ENCODE results near the gene MYO1E. TPM values are rescaled to one million over a fixed set of nuclear protein-coding genes. Genes with fewer than 3 reads are reported as not detected.

MYO1E gene
- total and polyA plus RNA-seq, 2 of the 8 experiments (the other 6 are each of a cell fraction or from before 2014, with no cell fraction given), result 19.6 to 142 TPM

DNA sequence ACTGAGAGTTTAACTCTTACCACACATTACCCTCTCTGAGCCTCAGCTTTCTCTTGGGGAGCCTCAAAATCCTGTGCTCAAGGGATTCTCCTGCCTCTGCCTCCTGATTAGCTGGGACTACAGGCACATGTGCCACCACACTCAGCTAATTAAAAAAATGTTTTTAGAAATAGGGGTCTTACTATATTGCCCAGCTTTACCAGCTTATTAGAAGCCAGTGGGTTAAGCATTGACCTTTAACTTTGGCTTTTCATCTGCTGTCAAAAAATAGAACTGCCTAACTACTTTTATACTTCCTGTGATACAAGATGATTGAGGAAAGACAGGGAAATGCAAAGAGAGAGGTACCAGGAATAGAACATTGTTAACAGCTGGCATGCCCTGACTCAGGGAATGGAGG is 27.3 kb downstream of the MYO1E start:
- no peak overlapping the region for H2BK120ac ChIP-seq (replicated peaks; ENCODE audit: low read depth, low read length)
- no peak overlapping the region for H3K23ac ChIP-seq (ENCODE audit: insufficient read length)
- H3K14ac ChIP-seq (ENCODE audit: insufficient read length), result no peak overlapping the region
- H3K36me3 ChIP-seq (ENCODE audit: control insufficient read depth in 2 of 4, insufficient read depth in 4 of 4, low read length in 3 of 4), result no peaks in the 10 kb centered on the region
- H3K56ac ChIP-seq (replicated peaks; ENCODE audit: insufficient read length, low read depth, low read length), result no peak overlapping the region
- H2AK5ac ChIP-seq (ENCODE audit: low read depth, low read length), result no peak overlapping the region
- peaks cover 6 to 16% (median 9%) of the 10 kb centered on the region in 4 experiments for H3K4me1 ChIP-seq (replicated peaks in 1 of 4; ENCODE audit: control insufficient read depth in 3 of 4, insufficient read depth in 4 of 4, low read length in 3 of 4)
- peaks cover 10% of the 10 kb centered on the region; the same call in 1 of the 2 replicates for H3K79me1 ChIP-seq (ENCODE audit: low read depth, low read length)
- H2AFZ ChIP-seq (ENCODE audit: low read length), result no peak overlapping the region
- no peak overlapping the region for H3K27ac ChIP-seq (ENCODE audit: low read depth, low read length)
- H3K27me3 ChIP-seq (replicated peaks in 1 of 4; ENCODE audit: control insufficient read depth in 3 of 4, extremely low read depth in 1 of 4, insufficient read depth in 3 of 4, low read length in 3 of 4), result no peaks in the 10 kb centered on the region
- H2BK20ac ChIP-seq (ENCODE audit: low read length), result no peak overlapping the region
- no peak overlapping the region for H3K18ac ChIP-seq (ENCODE audit: extremely low read depth, low read length)
- H3K9me3 ChIP-seq (ENCODE audit: insufficient read depth in 2 of 2, low read depth in 1 of 2, low read length in 1 of 2), result no peaks in the 10 kb centered on the region
- H4K5ac ChIP-seq (ENCODE audit: insufficient read length, low read depth, low read length), result no peak overlapping the region
- no peak overlapping the region for H3K4me2 ChIP-seq (ENCODE audit: insufficient read depth in 1 of 2, low read depth in 2 of 2, low read length in 2 of 2)
- no peak overlapping the region for H2BK5ac ChIP-seq (ENCODE audit: low read depth, low read length)
- CTCF ChIA-PET (ENCODE audit: partially characterized antibody), result interaction anchor here (1.1 kb wide), 1 partner anchor 15 kb away, joined by 8 read pairs; no protein-coding TSS in a partner anchor
- no peak overlapping the region for H4K91ac ChIP-seq (replicated peaks; ENCODE audit: insufficient read length, low read length)
- H3K4me3 ChIP-seq (ENCODE audit: extremely low read depth in 1 of 4, insufficient read depth in 2 of 4, low read depth in 3 of 4, low read length in 4 of 4), result no peak overlapping the region
- no peaks in the 10 kb centered on the region for H3K23me2 ChIP-seq (ENCODE audit: low read depth, low read length)
- FAIRE-seq, result no peak
- no peak overlapping the region for H3K9ac ChIP-seq (replicated peaks in 1 of 4; ENCODE audit: extremely low read depth in 1 of 4, low read depth in 3 of 4, low read length in 3 of 4)
- H3K4ac ChIP-seq (replicated peaks; ENCODE audit: insufficient read length, low read depth, low read length), result no peak overlapping the region
- POLR2A ChIA-PET (ENCODE audit: partially characterized antibody), result interaction anchor here (2.3 kb wide), 1 partner anchor 9 kb away, joined by 9 read pairs; no protein-coding TSS in a partner anchor
- H4K20me1 ChIP-seq (replicated peaks in 1 of 2; ENCODE audit: control insufficient read depth in 1 of 2, insufficient read depth in 2 of 2, low read length in 2 of 2), result no peaks in the 10 kb centered on the region
- no peak overlapping the region for H2BK12ac ChIP-seq (ENCODE audit: low read depth, low read length)
- DNase-seq (ENCODE audit: low read depth in 1 of 2, low spot score in 2 of 2), result no peak
- no peak overlapping the region for H2BK15ac ChIP-seq (ENCODE audit: low read length)
- no peak overlapping the region for H4K8ac ChIP-seq (ENCODE audit: extremely low read depth, insufficient read depth, low read length)
- H3K79me2 ChIP-seq (ENCODE audit: control insufficient read depth in 1 of 2, insufficient read depth in 2 of 2, low read length in 2 of 2), result peaks cover 0 to 72% of the 10 kb centered on the region in 2 experiments
- TF ChIP-seq NRF1 (IDR thresholded peaks at IDR 0.05; ENCODE audit: low read depth, low read length) (no peak), CTBP2 (IDR thresholded peaks at IDR 0.05; ENCODE audit: borderline replicate concordance, insufficient read depth, insufficient read length, low read length) (no peak), TAF7 (optimal IDR thresholded peaks at IDR 0.05; ENCODE audit: borderline replicate concordance, low read depth, low read length) (no peak), CREB1 (IDR thresholded peaks at IDR 0.05) (no peak), ATF3 (IDR thresholded peaks at IDR 0.05; ENCODE audit: insufficient read depth, low read depth, low read length) (no peak), TEAD4 (IDR thresholded peaks at IDR 0.05; ENCODE audit: low read depth, low read length) (no peak), RXRA (IDR thresholded peaks at IDR 0.05; ENCODE audit: insufficient read depth, low read depth, low read length) (no peak), MAX (IDR thresholded peaks at IDR 0.05) (no peak), USF2 (IDR thresholded peaks at IDR 0.05; ENCODE audit: low read length) (no peak)
- TF ChIP-seq, protein P1, sequence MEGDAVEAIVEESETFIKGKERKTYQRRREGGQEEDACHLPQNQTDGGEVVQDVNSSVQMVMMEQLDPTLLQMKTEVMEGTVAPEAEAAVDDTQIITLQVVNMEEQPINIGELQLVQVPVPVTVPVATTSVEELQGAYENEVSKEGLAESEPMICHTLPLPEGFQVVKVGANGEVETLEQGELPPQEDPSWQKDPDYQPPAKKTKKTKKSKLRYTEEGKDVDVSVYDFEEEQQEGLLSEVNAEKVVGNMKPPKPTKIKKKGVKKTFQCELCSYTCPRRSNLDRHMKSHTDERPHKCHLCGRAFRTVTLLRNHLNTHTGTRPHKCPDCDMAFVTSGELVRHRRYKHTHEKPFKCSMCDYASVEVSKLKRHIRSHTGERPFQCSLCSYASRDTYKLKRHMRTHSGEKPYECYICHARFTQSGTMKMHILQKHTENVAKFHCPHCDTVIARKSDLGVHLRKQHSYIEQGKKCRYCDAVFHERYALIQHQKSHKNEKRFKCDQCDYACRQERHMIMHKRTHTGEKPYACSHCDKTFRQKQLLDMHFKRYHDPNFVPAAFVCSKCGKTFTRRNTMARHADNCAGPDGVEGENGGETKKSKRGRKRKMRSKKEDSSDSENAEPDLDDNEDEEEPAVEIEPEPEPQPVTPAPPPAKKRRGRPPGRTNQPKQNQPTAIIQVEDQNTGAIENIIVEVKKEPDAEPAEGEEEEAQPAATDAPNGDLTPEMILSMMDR (IDR thresholded peaks at IDR 0.05; ENCODE audit: control extremely low read depth in 1 of 3, insufficient read depth in 1 of 3, low read depth in 1 of 3, low read length in 3 of 3), result no peak
